Endodermal cell (in vitro differentiated cells): ENCODE measurements around the gene SPAG8. TPM values are rescaled to one million over a fixed set of nuclear protein-coding genes. Genes with fewer than 3 reads are reported as not detected.

ENCODE experiments used
- DNase-seq: peaks from one replicate; pipeline ENCODE4 v3.0.0-alpha.2; 2017
- H3K27ac ChIP-seq: 2 replicates; pipeline ENCODE4 v1.5.1; 2013; ENCODE audit warnings: mild to moderate bottlenecking, low read depth, low read length, moderate library complexity
- H3K27me3 ChIP-seq: 2 replicates; pipeline ENCODE4 v1.6.1; 2013; ENCODE audit warnings: mild to moderate bottlenecking, low read length, moderate library complexity; ENCODE audit not compliant: insufficient read depth, control insufficient read depth, poor library complexity, severe bottlenecking
- H3K36me3 ChIP-seq: 2 replicates; pipeline ENCODE4 v1.7.0; 2013; ENCODE audit warnings: mild to moderate bottlenecking, low read length, moderate library complexity; ENCODE audit not compliant: control insufficient read depth, insufficient read depth
- H3K4me1 ChIP-seq: one replicate; pipeline ENCODE4 v1.7.0; 2013; ENCODE audit warnings: low read length; ENCODE audit not compliant: control insufficient read depth, insufficient read depth
- H3K4me3 ChIP-seq: 2 replicates; pipeline ENCODE4 v1.5.1; 2013; ENCODE audit warnings: mild to moderate bottlenecking, low read length, moderate library complexity
- H3K9ac ChIP-seq: 2 replicates; pipeline ENCODE4 v1.6.1; 2013; ENCODE audit warnings: mild to moderate bottlenecking, low read length, moderate library complexity; ENCODE audit not compliant: poor library complexity, severe bottlenecking; ENCODE audit errors: extremely low read depth
- H3K9me3 ChIP-seq: 2 replicates; pipeline ENCODE4 v1.6.1; 2013; ENCODE audit warnings: mild to moderate bottlenecking, low read length, moderate library complexity; ENCODE audit not compliant: control insufficient read depth
- H3K27ac Mint-ChIP-seq: 2 replicates; pipeline ENCODE4 v1.8.0; 2020; ENCODE audit warnings: mixed read lengths
- H3K27me3 Mint-ChIP-seq: 2 replicates; pipeline ENCODE4 v1.8.0; 2021; ENCODE audit warnings: mild to moderate bottlenecking, mixed read lengths; ENCODE audit not compliant: insufficient read depth
- H3K36me3 Mint-ChIP-seq: 2 replicates; pipeline ENCODE4 v1.8.0; 2020; ENCODE audit warnings: low read depth, mixed read lengths
- H3K4me1 Mint-ChIP-seq: 2 replicates; pipeline ENCODE4 v1.8.0; 2020; ENCODE audit warnings: mixed read lengths
- H3K4me3 Mint-ChIP-seq: 2 replicates; pipeline ENCODE4 v1.8.0; 2020; ENCODE audit warnings: mild to moderate bottlenecking, moderate library complexity, mixed read lengths
- H3K9me3 Mint-ChIP-seq: 2 replicates; pipeline ENCODE4 v1.8.0; 2020; ENCODE audit warnings: mild to moderate bottlenecking, mixed read lengths
- CTCF ChIP-seq: fragments of 200-600 bp; sonication (generic); conservative IDR thresholded peaks from 2 replicates; pipeline ENCODE4 v1.5.0; 2021; ENCODE audit warnings: antibody characterized with exemption, mild to moderate bottlenecking
- WGBS, 2 experiments: methylation state at CpG; one replicate each; pipeline versions ENCODE4 v1.1.5 to v1.1.7; 2013; ENCODE audit warnings: missing lambda C conversion rate in 2 of 2, mixed read lengths in 1 of 2; ENCODE audit not compliant: insufficient coverage in 1 of 2, insufficient read length in 1 of 2; 5-methylcytosine and 5-hydroxymethylcytosine counted together
- total RNA-seq, 2 donors: library from RNA; stranded (reverse); fragmentation: NEBNext Ultra II Directional in 1 of 2; extraction: Animal tissue kit (Norgen Biotek cat#: 25700) in 1 of 2; gene quantifications; 2 replicates in 1 of 2; 3 replicates in 1 of 2; pipeline ENCODE4 v1.2.1, GENCODE V29; 2021

The SPAG8 gene
- total RNA-seq, 2 donors from 2014 or later, result 1.2 to 1.4 TPM

GRCh38 chr9:35814841-35815543 is 2.9 kb upstream of the SPAG8 start, which contains the start of gene HINT2:
HINT2 (minus strand) TSS chr9:35815042; CDS start chr9:35814979, 63 bp downstream.
- Histone ChIP-seq H3K36me3 (no peaks in the 10 kb centered on the region), H3K9me3 (no peaks in the 10 kb centered on the region), H3K4me3 (peak within 1 kb of the TSS; percentile 84), H3K9ac (peak within 1 kb of the TSS; percentile 74), H3K4me1 (no peaks in the 10 kb centered on the region), H3K27me3 (peaks cover 11% of the 10 kb centered on the region), H3K27ac (peak within 1 kb of the TSS; percentile 92)
- Mint-ChIP-seq H3K27ac (peak within 1 kb of the TSS; percentile 97), H3K36me3 (no peaks in the 10 kb centered on the region), H3K9me3 (no peaks in the 10 kb centered on the region), H3K27me3 (peaks cover 10% of the 10 kb centered on the region), H3K4me3 (peak within 1 kb of the TSS; percentile 81), H3K4me1 (peaks cover 19% of the 10 kb centered on the region)
- peak; percentile 6 for TF ChIP-seq CTCF
- 0% methylated on average over 32 to 52 of the region's 52 CpGs for WGBS, 2 experiments
- peak; percentile 99 for DNase-seq

- H3K27ac ChIP-seq, result peak overlapping the region; percentile 92
- Mint-ChIP-seq H3K4me3 (peak overlapping the region; percentile 81), H3K36me3 (peaks cover 3% of the 10 kb centered on the region), H3K27ac (peak overlapping the region; percentile 84), H3K4me1 (peaks cover 19% of the 10 kb centered on the region), H3K27me3 (peaks cover 10% of the 10 kb centered on the region), H3K9me3 (no peaks in the 10 kb centered on the region)
- no peaks in the 10 kb centered on the region for H3K4me1 ChIP-seq
- peak overlapping the region; percentile 84 for H3K4me3 ChIP-seq
- 11 to 27% methylated on average over 10 to 29 of the region's 29 CpGs for WGBS, 2 experiments
- TF ChIP-seq CTCF, result peak; percentile 69
- no peaks in the 10 kb centered on the region for H3K36me3 ChIP-seq
- no peaks in the 10 kb centered on the region for H3K9me3 ChIP-seq
- peaks cover 11% of the 10 kb centered on the region for H3K27me3 ChIP-seq
- peak; percentile 93 for DNase-seq
- peak overlapping the region; percentile 74 for H3K9ac ChIP-seq
Measured at GRCh38 chr9:35814106-35814840, 2.2 kb upstream of the SPAG8 start.

- Mint-ChIP-seq H3K4me1 (peaks cover 19% of the 10 kb centered on the region), H3K27ac (peak overlapping the region; percentile 84), H3K27me3 (peaks cover 10% of the 10 kb centered on the region), H3K9me3 (no peaks in the 10 kb centered on the region), H3K4me3 (peak overlapping the region; percentile 81), H3K36me3 (peaks cover 3% of the 10 kb centered on the region)
- peak; percentile 72 for DNase-seq
- peaks cover 11% of the 10 kb centered on the region for H3K27me3 ChIP-seq
- peak overlapping the region; percentile 74 for H3K9ac ChIP-seq
- peak; percentile 75 for TF ChIP-seq CTCF
- peak overlapping the region; percentile 84 for H3K4me3 ChIP-seq
- 83 to 88% methylated on average over 5 to 10 of the region's 10 CpGs for WGBS, 2 experiments
- no peaks in the 10 kb centered on the region for H3K36me3 ChIP-seq
- no peaks in the 10 kb centered on the region for H3K4me1 ChIP-seq
- H3K9me3 ChIP-seq, result no peaks in the 10 kb centered on the region
- no peak overlapping the region for H3K27ac ChIP-seq
Measured at GRCh38 chr9:35813434-35814105, 1.5 kb upstream of the SPAG8 start.
